K562 (cell line): Measurements from ENCODE around the gene YLPM1. TPM values are rescaled to one million over a fixed set of nuclear protein-coding genes. Genes with fewer than 3 reads are reported as not detected.

Experiments
- ARID2 ChIP-seq: fragments of 450-650 bp; IDR thresholded peaks from 2 replicates; pipeline ENCODE4 v1.6.1; 2017; ENCODE audit warnings: antibody characterized with exemption, mild to moderate bottlenecking
- BCLAF1 ChIP-seq, 2 experiments: fragments of 450-650 bp in 1 of 2; IDR thresholded peaks; 2 replicates each; pipeline ENCODE4 v1.6.1; 2011 to 2017; ENCODE audit warnings: low read depth in 2 of 2, antibody characterized with exemption in 1 of 2, borderline replicate concordance in 1 of 2, low read length in 1 of 2, mild to moderate bottlenecking in 1 of 2, mixed read lengths in 1 of 2; ENCODE audit not compliant: control insufficient read depth in 1 of 2
- ELF1 ChIP-seq: fragments of 200-800 bp; sonication (Bioruptor generic); IDR thresholded peaks from 2 replicates; pipeline ENCODE4 v1.6.1; 2016; ENCODE audit warnings: missing genetic modification characterization, missing compliant biosample characterization
- ETV6 ChIP-seq, 3 experiments: fragments of 150-350 bp in 1 of 3; sonication (generic) in 1 of 3; formaldehyde crosslinking in 1 of 3; IDR thresholded peaks; 2 replicates each; pipeline versions ENCODE4 v1.6.1 to v1.8.0; 2014 to 2022; ENCODE audit warnings: borderline replicate concordance in 2 of 3, low read depth in 2 of 3, antibody characterized with exemption in 1 of 3, low read length in 1 of 3, mild to moderate bottlenecking in 1 of 3, missing genetic modification reagents in 1 of 3
- HEY1 ChIP-seq: fragments of 250-450 bp; sonication (Bioruptor Pico); IDR thresholded peaks from 2 replicates; pipeline ENCODE4 v1.5.0; 2020; ENCODE audit warnings: mild to moderate bottlenecking, moderate library complexity, borderline replicate concordance
- JUND ChIP-seq, 2 experiments: IDR thresholded peaks; 2 replicates in 1 of 2; 3 replicates in 1 of 2; pipeline ENCODE4 v1.6.1; 2011; ENCODE audit warnings: borderline replicate concordance in 2 of 2, low read depth in 2 of 2, low read length in 2 of 2, improper control_type of control experiment in 1 of 2, missing biosample characterization in 1 of 2, missing genetic modification characterization in 1 of 2, missing genetic modification reagents in 1 of 2
- MAZ ChIP-seq, 2 experiments: fragments of 450-650 bp in 1 of 2; sonication (generic) in 1 of 2; formaldehyde crosslinking; IDR thresholded peaks in 1 of 2; conservative IDR thresholded peaks in 1 of 2; 2 replicates each; pipeline versions ENCODE4 v1.4.0 to v1.5.0; 2020; ENCODE audit warnings: mild to moderate bottlenecking in 1 of 2, missing genetic modification reagents in 1 of 2
- MTA1 ChIP-seq: fragments of 450-650 bp; IDR thresholded peaks from 2 replicates; pipeline ENCODE4 v1.6.1; 2017; ENCODE audit warnings: borderline replicate concordance
- MYC ChIP-seq, 2 experiments: fragments of 250-450 bp in 1 of 2; sonication (Bioruptor Pico) in 1 of 2; IDR thresholded peaks; 2 replicates each; pipeline versions ENCODE4 v1.5.1 to v1.6.1; 2012 to 2021; ENCODE audit warnings: low read depth in 2 of 2, borderline replicate concordance in 1 of 2, improper control_type of control experiment in 1 of 2, low read length in 1 of 2, mild to moderate bottlenecking in 1 of 2, moderate library complexity in 1 of 2
- NCOR1 ChIP-seq: fragments of 450-650 bp; IDR thresholded peaks from 2 replicates; pipeline ENCODE4 v1.6.1; 2016; ENCODE audit warnings: mild to moderate bottlenecking, moderate library complexity
- NFE2 ChIP-seq: IDR thresholded peaks from 2 replicates; pipeline ENCODE4 v1.6.1; 2014; ENCODE audit warnings: antibody characterized with exemption, low read depth
- NKRF ChIP-seq: fragments of 450-650 bp; IDR thresholded peaks from 2 replicates; pipeline ENCODE4 v1.6.1; 2016; ENCODE audit warnings: borderline replicate concordance
- NR2F6 ChIP-seq: fragments of 450-650 bp; formaldehyde crosslinking; IDR thresholded peaks from 2 replicates; pipeline ENCODE4 v1.4.0; 2020; ENCODE audit warnings: mild to moderate bottlenecking
- RBM15 ChIP-seq: fragments of 200-400 bp; formaldehyde crosslinking; IDR thresholded peaks from 2 replicates; pipeline ENCODE4 v1.6.1; 2018; ENCODE audit warnings: mild to moderate bottlenecking, low read length, moderate library complexity; ENCODE audit not compliant: insufficient read depth
- STAT5A ChIP-seq: IDR thresholded peaks from 2 replicates; pipeline ENCODE4 v1.6.1; 2012; ENCODE audit warnings: low read length, inconsistent platforms, borderline replicate concordance
- TEAD1 ChIP-seq, 2 experiments: fragments of 450-650 bp in 1 of 2; sonication (generic) in 1 of 2; formaldehyde crosslinking; IDR thresholded peaks; 2 replicates each; pipeline versions ENCODE4 v1.4.0 to v1.8.0; 2020 to 2022; ENCODE audit warnings: mild to moderate bottlenecking in 2 of 2, missing genetic modification reagents in 1 of 2
- TRIM28 ChIP-seq: fragments of 450-650 bp; IDR thresholded peaks from 2 replicates; pipeline ENCODE4 v1.6.1; 2017
- XRCC5 ChIP-seq: fragments of 200-400 bp; formaldehyde crosslinking; IDR thresholded peaks from 2 replicates; pipeline ENCODE4 v1.6.1; 2017; ENCODE audit warnings: low read depth, mild to moderate bottlenecking, low read length
- ZNF175 ChIP-seq: fragments of 200-800 bp; sonication (Bioruptor generic); IDR thresholded peaks from 2 replicates; pipeline ENCODE4 v1.6.1; 2016; ENCODE audit warnings: low read depth, mild to moderate bottlenecking, missing genetic modification characterization, missing compliant biosample characterization
- ZNF444 ChIP-seq: fragments of 250-450 bp; sonication (Bioruptor Pico); IDR thresholded peaks from 2 replicates; pipeline ENCODE4 v1.4.0; 2020; ENCODE audit warnings: mild to moderate bottlenecking, moderate library complexity
- ZNF57 ChIP-seq: fragments of 450-650 bp; formaldehyde crosslinking; IDR thresholded peaks from 2 replicates; pipeline ENCODE4 v1.4.0; 2020; ENCODE audit warnings: mild to moderate bottlenecking, moderate library complexity
- polyA plus RNA-seq, 8 experiments: library from polyadenylated mRNA; depleted of rRNA in 4 of 8; stranded (reverse) in 5 of 8; unstranded in 3 of 8; fragments of >200 nt; fragmentation: Nextera tagmentation in 2 of 8; fragmentation: Illumina TruSeq in 1 of 8; extraction: Ambion mirVana in 2 of 8; extraction: Trizol in 1 of 8; gene quantifications; 2 replicates each; pipeline versions ENCODE4 v1.2.1 to v1.2.3, GENCODE V29; 2011 to 2014; ENCODE audit warnings: inconsistent platforms in 1 of 8, missing spikeins in 1 of 8
- total RNA-seq, 7 experiments: library from RNA; depleted of rRNA in 6 of 7; stranded (reverse); fragments of >200 nt in 6 of 7; fragmentation: Illumina TruSeq in 2 of 7; extraction: Trizol in 2 of 7; gene quantifications; 2 replicates each; pipeline versions ENCODE4 v1.2.1 to v1.2.3, GENCODE V29; 2011 to 2021; ENCODE audit warnings: low replicate concordance in 1 of 7

Gene YLPM1
- total and polyA plus RNA-seq, 9 of the 15 experiments (the other 6 are each of a cell fraction or from before 2014, with no cell fraction given), result 7.2 to 32.7 (median 14.6) TPM

GRCh38 chr14:74762917-74763802 is at the start of gene YLPM1 (continued):
- TF ChIP-seq BCLAF1 (IDR thresholded peaks at IDR 0.05; ENCODE audit: borderline replicate concordance in 1 of 2, control insufficient read depth in 1 of 2, low read depth in 2 of 2, low read length in 1 of 2) (0 out of 4 replicates have a peak, but pooled peaks of 1 of the 2 experiments have one; percentile 28), TEAD1 (CRISPR knock-in tag; IDR thresholded peaks at IDR 0.05) (peak in 1 of 2 experiments; percentile 55; a peak in 1 of 4 replicates), NCOR1 (no peak), NKRF (no peak), ARID2 (no peak), TRIM28 (no peak), STAT5A (no peak), NR2F6 (CRISPR knock-in tag) (no peak), ZNF57 (no peak), MTA1 (peak; percentile 62; the same call in 1 of the 2 replicates), HEY1 (no peak), ETV6 (IDR thresholded peaks at IDR 0.05; ENCODE audit: borderline replicate concordance in 1 of 2, low read depth in 2 of 2, low read length in 1 of 2) (no peak), ETV6 (CRISPR knock-in tag; IDR thresholded peaks at IDR 0.05; ENCODE audit: borderline replicate concordance) (no peak), ZNF175 (CRISPR knock-in tag) (no peak), XRCC5 (no peak), ZNF444 (no peak), MAZ (CRISPR knock-in tag; conservative IDR thresholded peaks at IDR 0.05 in 1 of 2, IDR thresholded peaks at IDR 0.05 in 1 of 2) (peak; percentile 42 to 63; a peak in 3 of 4 replicates), JUND (IDR thresholded peaks at IDR 0.05; ENCODE audit: borderline replicate concordance, low read depth, low read length) (peak; percentile 28; the same call in 1 of the 2 replicates), JUND (tag; IDR thresholded peaks at IDR 0.05; ENCODE audit: borderline replicate concordance, low read depth, low read length) (no peak), MYC (IDR thresholded peaks at IDR 0.05; ENCODE audit: low read depth, low read length) (peak; percentile 48; the same call in 1 of the 2 replicates), MYC (CRISPR knock-in tag; IDR thresholded peaks at IDR 0.05; ENCODE audit: borderline replicate concordance, low read depth) (no peak), RBM15 (no peak), ELF1 (tag) (no peak), NFE2 (no peak)
